Ammon's horn (tissue), 1 donor: ENCODE data around the gene KRTAP10-12.

Experiments
- DNase-seq: peaks from one replicate; pipeline ENCODE4 v3.0.0-alpha.2; 2016; ENCODE audit warnings: low spot score

Gene KRTAP10-12

GRCh38 chr21:44699502-44700001 lies 2.6 kb downstream of the KRTAP10-12 start:
- no peak for DNase-seq

GRCh38 chr21:44700101-44701022 lies 3.4 kb downstream of the KRTAP10-12 start:
- no peak for DNase-seq

DNA sequence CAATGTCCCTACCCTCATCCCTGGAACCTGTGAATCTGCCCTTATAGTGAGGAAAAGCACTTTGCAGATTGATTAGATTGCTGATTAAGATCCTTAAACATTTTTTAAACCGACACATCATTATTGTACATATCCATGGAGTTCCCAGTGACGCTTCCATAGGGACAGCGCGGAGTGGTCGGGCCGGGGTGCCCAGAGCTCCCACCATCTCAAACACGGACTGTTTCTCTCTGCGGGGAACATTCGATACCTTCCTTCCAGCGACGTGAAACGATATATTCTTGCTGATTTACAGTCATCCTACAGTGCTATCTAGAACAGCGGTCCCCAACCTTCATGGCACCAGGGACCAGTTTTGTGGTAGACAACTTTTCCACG lies 4.0 kb downstream of the KRTAP10-12 start:
- DNase-seq, result no peak

GRCh38 chr21:44701541-44701940 lies 4.6 kb downstream of the KRTAP10-12 start:
- no peak for DNase-seq

GRCh38 chr21:44702111-44702972 lies 5.4 kb downstream of the KRTAP10-12 start:
- no peak for DNase-seq

- DNase-seq, result no peak
These were observed 6.2 kb downstream of the KRTAP10-12 start for GRCh38 chr21:44702973-44703730.

DNA sequence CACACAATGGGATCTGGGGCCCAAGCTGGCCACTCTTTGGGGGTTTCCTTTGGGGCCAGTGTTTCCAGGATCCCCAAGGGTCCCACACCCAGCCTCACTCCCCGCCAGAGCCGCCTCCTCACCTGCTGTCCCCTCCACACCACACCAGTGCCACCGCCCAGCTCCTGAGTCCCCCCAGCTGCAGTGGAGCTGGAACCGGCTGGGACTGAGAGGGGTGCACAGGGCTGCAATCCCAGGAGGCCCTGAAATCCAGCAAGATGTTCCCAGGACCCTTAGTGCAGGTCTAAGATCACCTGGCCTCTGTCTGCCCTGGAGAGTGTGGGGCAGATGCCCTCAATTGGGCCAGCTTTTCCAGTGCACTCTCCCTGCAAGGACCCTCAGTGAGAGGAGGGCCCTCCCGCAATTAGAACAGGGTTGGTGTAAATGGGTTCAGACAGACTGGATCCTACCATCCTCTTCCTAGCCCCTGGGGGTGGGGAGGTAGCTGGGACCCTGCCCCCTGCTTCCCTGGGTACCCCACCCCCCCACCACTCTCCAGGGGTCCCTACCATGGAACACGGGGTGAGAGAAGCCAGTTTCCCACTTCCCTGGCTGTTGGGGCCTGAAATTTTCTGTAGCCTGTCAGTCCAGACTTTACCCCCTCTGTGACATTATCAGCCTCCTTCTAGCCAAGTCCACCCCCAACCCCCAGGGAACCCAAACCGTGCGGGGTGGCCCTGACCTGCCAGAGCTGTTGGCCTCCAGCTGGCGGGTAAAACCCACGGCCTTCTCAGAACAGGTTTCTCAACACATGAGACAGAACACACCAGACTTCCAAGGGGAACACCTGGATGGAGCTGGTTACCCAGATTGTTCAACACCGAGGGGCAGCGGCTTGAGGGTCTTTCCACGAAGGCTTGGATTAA lies 7.0 kb downstream of the KRTAP10-12 start:
- DNase-seq, result no peak

DNA sequence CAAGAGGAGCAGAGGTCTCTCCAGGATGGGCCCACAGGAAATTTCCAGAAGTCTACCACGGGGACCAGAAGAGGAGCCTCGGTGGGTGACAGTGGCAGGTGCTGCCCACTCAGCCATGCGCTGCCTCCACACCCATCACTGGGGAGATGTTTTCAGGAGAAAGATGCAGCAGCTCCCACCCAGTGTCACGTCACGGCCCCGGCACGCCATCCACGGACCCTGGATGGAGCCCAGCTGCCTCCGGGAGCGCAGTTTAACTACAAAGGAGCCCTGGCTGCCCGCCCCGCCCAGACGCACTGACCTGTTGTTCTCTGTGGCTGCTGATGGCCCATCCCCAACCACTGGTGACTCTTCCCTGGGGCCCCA lies 7.6 kb downstream of the KRTAP10-12 start:
- DNase-seq, result no peak

DNA sequence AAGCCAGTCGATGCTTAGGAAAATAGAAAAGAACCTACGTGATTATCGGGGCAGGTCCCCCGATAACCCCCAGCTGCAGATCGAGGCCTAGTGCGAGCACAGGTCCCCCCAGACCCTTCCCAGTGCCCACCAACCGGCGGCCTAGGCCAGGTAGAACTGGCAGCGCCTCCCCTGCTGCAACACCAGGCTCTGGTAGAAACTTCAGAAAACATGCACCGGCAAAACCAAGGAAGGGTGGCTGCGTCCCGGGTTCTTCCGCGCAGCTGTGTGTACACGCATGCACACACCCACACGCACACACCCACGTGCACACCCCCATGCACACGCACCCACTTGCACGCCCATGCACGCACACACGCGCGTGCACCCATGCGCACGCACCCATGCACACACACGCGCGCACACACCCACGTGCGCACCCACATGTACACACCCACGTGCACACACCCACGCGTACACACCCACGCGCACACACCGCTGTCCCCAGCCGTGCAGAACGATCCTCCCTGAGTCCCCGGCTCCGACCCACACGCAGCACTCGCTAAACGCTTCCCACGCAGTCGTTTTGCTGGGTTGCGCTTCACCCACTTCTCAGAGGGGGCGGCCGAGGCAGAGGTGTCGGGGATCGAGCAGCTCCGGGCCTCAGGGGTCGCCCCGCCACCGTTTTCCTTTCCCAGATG lies 9.2 kb downstream of the KRTAP10-12 start:
- no peak for DNase-seq

- no peak for DNase-seq
These were observed 10.0 kb downstream of the KRTAP10-12 start for GRCh38 chr21:44706706-44707581.

GRCh38 chr21:44708213-44708865 lies 11.4 kb downstream of the KRTAP10-12 start:
- no peak for DNase-seq

GRCh38 chr21:44708866-44709425 lies 12.0 kb downstream of the KRTAP10-12 start:
- DNase-seq, result no peak

- DNase-seq, result no peak
These were observed 12.7 kb downstream of the KRTAP10-12 start for GRCh38 chr21:44709426-44710293.

GRCh38 chr21:44710294-44710665 lies 13.3 kb downstream of the KRTAP10-12 start:
- DNase-seq, result no peak

- DNase-seq, result no peak
These were observed 13.9 kb downstream of the KRTAP10-12 start for GRCh38 chr21:44710756-44711326.

DNA sequence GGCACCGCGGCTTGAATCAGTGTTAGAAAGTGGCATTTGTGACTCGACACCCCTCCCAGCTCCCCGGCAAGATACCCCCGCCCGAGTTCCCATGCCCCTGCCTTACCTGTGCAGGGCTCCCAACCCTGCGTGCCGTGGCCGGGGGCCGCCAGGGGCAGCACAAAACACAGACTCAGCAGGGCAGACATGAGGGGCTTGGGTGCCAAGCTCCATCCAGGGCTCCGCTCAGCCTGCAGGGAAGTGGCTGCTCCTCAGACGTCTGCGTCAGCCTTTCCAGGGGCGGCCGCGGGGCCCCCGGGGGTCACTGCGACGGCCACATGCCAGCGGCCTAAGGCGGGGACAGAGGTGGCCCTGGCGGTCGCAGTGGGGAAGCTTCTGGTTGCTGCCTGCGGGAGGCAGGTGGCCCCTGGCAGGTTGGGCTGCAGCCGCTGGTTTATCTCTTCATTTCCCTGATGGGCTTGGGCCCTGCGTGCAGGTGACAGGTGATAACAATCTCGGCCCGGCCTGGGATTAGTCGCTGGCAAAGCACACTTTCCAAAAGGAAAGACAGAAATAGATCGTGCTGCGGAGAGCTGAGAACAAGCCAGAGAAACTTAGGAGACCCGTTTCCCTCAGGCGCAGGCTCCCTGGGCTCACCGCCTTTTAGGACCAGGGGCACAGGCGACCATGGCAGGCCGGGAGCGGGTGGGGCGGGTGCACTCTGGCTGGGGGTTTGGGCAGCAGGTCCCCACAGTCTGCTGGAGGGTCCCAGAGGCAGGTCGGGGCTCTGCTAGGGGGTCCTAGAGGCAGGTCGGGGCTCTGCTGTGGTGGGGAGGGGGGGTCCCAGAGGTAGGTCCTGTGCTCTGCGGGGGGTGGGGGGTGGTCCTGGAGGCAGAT lies 14.6 kb downstream of the KRTAP10-12 start, which contains the start of gene TSPEAR:
TSS of gene TSPEAR (minus strand) at position 246 of the 876 bp plus-strand sequence. CDS start at position 188, 58 bp downstream.
- DNase-seq, result no peak
